GM12878 (cell line): Measurements from ENCODE around the gene ANKFY1. TPM values are rescaled to one million over a fixed set of nuclear protein-coding genes. Genes with fewer than 3 reads are reported as not detected.

Source experiments
- ATAC-seq: fragments of 200-7000 bp; cut with Tn5 transposase; 3 replicates; pipeline ENCODE4 v1.9.1; 2020; ENCODE audit warnings: mild to moderate bottlenecking, moderate library complexity
- BruUV-seq: library from RNA; stranded (reverse); fragments of 400-500 nt; replicated peaks from 2 replicates; lab custom pipeline; 2021; lab: Mats Ljungman, UMichigan
- CTCF ChIA-PET: fragments of 300-600 bp; sonication (Branson Sonifier 250); formaldehyde crosslinking; extraction: SDS; loops from one replicate; lab custom pipeline; 2021; ENCODE audit warnings: inconsistent platforms; lab: Yijun Ruan, JAX
- POLR2A ChIA-PET: fragments of 350-600 bp; formaldehyde crosslinking; extraction: SDS; loops from one replicate; lab custom pipeline; 2021; ENCODE audit warnings: inconsistent platforms; lab: Charles Lee
- RAD21 ChIA-PET: fragments of 300-600 bp; sonication (Branson Sonifier 250); formaldehyde crosslinking; loops from one replicate; lab custom pipeline; 2023; ENCODE audit warnings: antibody characterized with exemption; ENCODE audit not compliant: unreplicated experiment; lab: Charles Lee
- SMC1A ChIA-PET: fragments of 300-600 bp; sonication (Branson Sonifier 250); formaldehyde crosslinking; loops from one replicate; lab custom pipeline; 2023; ENCODE audit not compliant: unreplicated experiment, uncharacterized antibody; lab: Charles Lee
- DNase-seq: peaks from one replicate; pipeline ENCODE4 v3.0.0-alpha.2; 2011; ENCODE audit warnings: low read depth, low spot score
- FAIRE-seq: peaks from 3 replicates; lab custom pipeline; 2011; peaks lifted over from hg19 to GRCh38; lab: Jason Lieb, UNC
- H2AFZ ChIP-seq: 2 replicates; pipeline ENCODE4 v1.6.0; 2011; ENCODE audit warnings: low read depth, low read length, control low read depth; ENCODE audit not compliant: control insufficient read depth
- H3K27ac ChIP-seq: 2 replicates; pipeline ENCODE4 v1.5.1; 2011; ENCODE audit warnings: control low read depth; ENCODE audit not compliant: control insufficient read depth, insufficient read depth
- H3K27me3 ChIP-seq, 2 experiments: replicated peaks in 1 of 2; 2 replicates each; pipeline versions ENCODE4 v1.6.0 to v1.6.1; 2011; ENCODE audit warnings: low read length in 1 of 2; ENCODE audit not compliant: control insufficient read depth in 2 of 2, insufficient read depth in 2 of 2
- H3K36me3 ChIP-seq, 2 experiments: 2 replicates each; pipeline ENCODE4 v1.5.1; 2011; ENCODE audit warnings: low read length in 1 of 2; ENCODE audit not compliant: control insufficient read depth in 2 of 2, insufficient read depth in 2 of 2
- H3K4me1 ChIP-seq: 2 replicates; pipeline ENCODE4 v1.6.1; 2011; ENCODE audit warnings: mild to moderate bottlenecking, low read length, moderate library complexity, mixed read lengths; ENCODE audit not compliant: control insufficient read depth, insufficient read depth
- H3K4me2 ChIP-seq: 2 replicates; pipeline ENCODE4 v1.6.0; 2011; ENCODE audit warnings: control low read depth; ENCODE audit not compliant: control insufficient read depth, insufficient read depth
- H3K4me3 ChIP-seq: fragments of 200-600 bp; sonication (generic); 2 replicates; pipeline ENCODE4 v1.5.1; 2016
- H3K79me2 ChIP-seq: 2 replicates; pipeline ENCODE4 v1.6.0; 2011; ENCODE audit warnings: low read length; ENCODE audit not compliant: control insufficient read depth, insufficient read depth
- H3K9ac ChIP-seq: 2 replicates; pipeline ENCODE4 v1.8.0; 2011; ENCODE audit warnings: low read length, control low read depth, mixed read lengths; ENCODE audit not compliant: control insufficient read depth, insufficient read depth
- H3K9me3 ChIP-seq: replicated peaks from 3 replicates; pipeline ENCODE4 v1.5.1; 2011; ENCODE audit warnings: mild to moderate bottlenecking, low read length; ENCODE audit not compliant: control insufficient read depth, insufficient read depth
- H4K20me1 ChIP-seq: 2 replicates; pipeline ENCODE4 v1.6.0; 2011; ENCODE audit not compliant: control insufficient read depth, insufficient read depth
- ASH2L ChIP-seq: fragments of 300-600, 200-600 bp; sonication (generic); IDR thresholded peaks from 2 replicates; pipeline ENCODE4 v1.6.1; 2017; ENCODE audit warnings: low read depth, mild to moderate bottlenecking, borderline replicate concordance
- ATF3 ChIP-seq: IDR thresholded peaks from 2 replicates; pipeline ENCODE4 v1.6.1; 2011; ENCODE audit warnings: low read depth, mild to moderate bottlenecking, low read length, moderate library complexity, borderline replicate concordance; ENCODE audit errors: extremely low read depth
- CHD1 ChIP-seq: IDR thresholded peaks from 2 replicates; pipeline ENCODE4 v1.6.1; 2012; ENCODE audit warnings: low read depth, low read length, improper control_type of control experiment
- CREB1 ChIP-seq: IDR thresholded peaks from 2 replicates; pipeline ENCODE4 v1.6.1; 2012; ENCODE audit warnings: low read depth, mild to moderate bottlenecking, inconsistent platforms
- MYB ChIP-seq: fragments of 150-350 bp; IDR thresholded peaks from 2 replicates; pipeline ENCODE4 v1.6.1; 2014; ENCODE audit warnings: mild to moderate bottlenecking, low read depth, low read length, borderline replicate concordance
- PBX3 ChIP-seq: IDR thresholded peaks from 2 replicates; pipeline ENCODE4 v1.6.1; 2011; ENCODE audit warnings: mild to moderate bottlenecking, low read depth, low read length, moderate library complexity; ENCODE audit not compliant: insufficient replicate concordance
- SREBF1 ChIP-seq: IDR thresholded peaks from 2 replicates; pipeline ENCODE4 v1.6.1; 2012; ENCODE audit warnings: mild to moderate bottlenecking, low read length
- STAT3 ChIP-seq: IDR thresholded peaks from 2 replicates; pipeline ENCODE4 v1.6.1; 2011; ENCODE audit warnings: low read depth, low read length, improper control_type of control experiment
- WRNIP1 ChIP-seq: IDR thresholded peaks from 2 replicates; pipeline ENCODE4 v1.6.1; 2011; ENCODE audit warnings: low read depth, low read length, improper control_type of control experiment, borderline replicate concordance
- YY1 ChIP-seq: IDR thresholded peaks from 2 replicates; pipeline ENCODE4 v1.6.1; 2011; ENCODE audit warnings: low read depth, mild to moderate bottlenecking, low read length
- WGBS: methylation state at CpG from one replicate; pipeline ENCODE4 v1.1.6; 2016; ENCODE audit warnings: low lambda C conversion rate; ENCODE audit not compliant: insufficient replicate concordance, insufficient coverage; ENCODE audit errors: missing lambda C conversion rate; 5-methylcytosine and 5-hydroxymethylcytosine counted together
- in situ Hi-C: fragments of 300-500 bp; cut with MboI; formaldehyde crosslinking; loops from 9 replicates; pipeline ENCODE4 v1.14.3; 2018; ENCODE audit warnings: mixed read lengths
- intact Hi-C: fragments of 100-400 bp; cut with micrococcal nuclease; formaldehyde crosslinking; loops from one replicate; pipeline ENCODE4 v1.14.2; 2022; ENCODE audit not compliant: unreplicated experiment
- polyA plus RNA-seq, 11 experiments: library from polyadenylated mRNA; depleted of rRNA in 4 of 11; unstranded in 6 of 11; stranded (reverse) in 5 of 11; fragments of >200 nt; fragmentation: Nextera tagmentation in 4 of 11; fragmentation: Illumina TruSeq in 1 of 11; extraction: Ambion mirVana in 4 of 11; extraction: Trizol in 1 of 11; gene quantifications; 1 replicate in 1 of 11; 2 replicates in 10 of 11; pipeline versions ENCODE4 v1.2.1 to v1.2.3, GENCODE V29; 2011 to 2016; ENCODE audit warnings: inconsistent platforms in 2 of 11, missing spikeins in 2 of 11, low read depth in 1 of 11
- total RNA-seq, 4 experiments: library from RNA; depleted of rRNA in 3 of 4; stranded (reverse); fragments of >200 nt in 3 of 4; fragmentation: Illumina TruSeq in 1 of 4; extraction: Trizol in 1 of 4; gene quantifications; 2 replicates each; pipeline versions ENCODE4 v1.2.1 to v1.2.3, GENCODE V29; 2013 to 2021

ANKFY1 gene
- total and polyA plus RNA-seq, 10 of the 15 experiments (the other 5 are each of a cell fraction or from before 2014, with no cell fraction given) = 3.0 to 27.7 (median 16.4) TPM

GRCh38 chr17:4248504-4249277 is 15.1 kb downstream of the ANKFY1 start:
- H3K36me3 ChIP-seq = peaks cover 3 to 13% of the 10 kb centered on the region in 2 experiments; a peak in 3 of 4 replicates
- no peak overlapping the region for H3K9ac ChIP-seq
- no peak overlapping the region for H3K4me3 ChIP-seq
- no peaks in the 10 kb centered on the region; the same call in 1 of the 2 replicates for H4K20me1 ChIP-seq
- FAIRE-seq (no peak), DNase-seq (no peak), ATAC-seq (no peak)
- H3K9me3 ChIP-seq = no peaks in the 10 kb centered on the region
- no peak overlapping the region for H3K27ac ChIP-seq
- intact Hi-C loops (no loop called here), in situ Hi-C loops (no loop called here)
- ChIA-PET SMC1A (interaction anchor here (0.6 to 5.6 kb wide), 7 partner anchors 10 to 125 kb away, joined by 3 to 38 read pairs (median 5); partner anchors contain the start of gene ANKFY1), RAD21 (no interaction called here), CTCF (interaction anchor here (0.5 to 6.2 kb wide), 15 partner anchors 9 to 294 kb away, joined by 3 to 47 read pairs (median 4); partner anchors contain the start of gene ANKFY1), POLR2A (interaction anchor here (1.2 kb wide), 1 partner anchor 12 kb away, joined by 3 read pairs; no protein-coding TSS in a partner anchor)
- peaks cover 5% of the 10 kb centered on the region for H3K4me1 ChIP-seq
- no TSS peak for BruUV-seq
- WGBS = 99% methylated on average over 7 of the region's 7 CpGs
- H3K27me3 ChIP-seq = no peaks in the 10 kb centered on the region
- H2AFZ ChIP-seq = no peak overlapping the region
- H3K79me2 ChIP-seq = peaks cover 68% of the 10 kb centered on the region
- TF ChIP-seq YY1 = no peak
- no peak for TF ChIP-seq ATF3
- TF ChIP-seq STAT3 = no peak
- no peak for TF ChIP-seq WRNIP1
- no peak for TF ChIP-seq ASH2L
- TF ChIP-seq PBX3 = no peak
- TF ChIP-seq MYB = no peak
- no peak for TF ChIP-seq CREB1
- TF ChIP-seq CHD1 = no peak
- no peak for TF ChIP-seq SREBF1
- H3K4me2 ChIP-seq = no peak overlapping the region
